Vagina (tissue), 2 donors: Measurements from ENCODE around the gene ITPR1. TPM values are rescaled to one million over a fixed set of nuclear protein-coding genes. Genes with fewer than 3 reads are reported as not detected.

Experiments used
- DNase-seq, 2 donors: peaks; one replicate each; pipeline ENCODE4 v3.0.0-alpha.2; 2017; ENCODE audit errors: extremely low spot score in 2 of 2
- H3K27ac ChIP-seq: fragments of 200-600 bp; sonication (generic); one replicate; pipeline ENCODE4 v1.5.1; 2019
- H3K27me3 ChIP-seq: fragments of 200-600 bp; sonication (generic); one replicate; pipeline ENCODE4 v1.5.1; 2019
- H3K36me3 ChIP-seq, 2 donors: fragments of 200-600 bp; sonication (generic); one replicate each; pipeline ENCODE4 v1.5.1; 2017 to 2019
- H3K4me1 ChIP-seq: fragments of 200-600 bp; sonication (generic); one replicate; pipeline ENCODE4 v1.5.1; 2019
- H3K4me3 ChIP-seq, 2 donors: fragments of 200-600 bp; sonication (generic); 1 replicate in 1 of 2; 2 replicates in 1 of 2; pipeline ENCODE4 v1.5.1; 2016 to 2019
- H3K9me3 ChIP-seq: fragments of 200-600 bp; sonication (generic); one replicate; pipeline ENCODE4 v1.5.1; 2019
- CTCF ChIP-seq, 3 experiments: fragments of 450-650 bp in 2 of 3; fragments of 200-600 bp in 1 of 3; sonication (generic) in 1 of 3; IDR thresholded peaks; one replicate each; pipeline ENCODE4 v1.5.1; 2017 to 2019; ENCODE audit warnings: antibody characterized with exemption in 3 of 3, mild to moderate bottlenecking in 2 of 3, moderate library complexity in 2 of 3
- POLR2A ChIP-seq, 2 donors: fragments of 450-650 bp; IDR thresholded peaks; one replicate each; pipeline ENCODE4 v1.6.1; 2017; ENCODE audit warnings: antibody characterized with exemption in 2 of 2, mild to moderate bottlenecking in 2 of 2, moderate library complexity in 2 of 2
- POLR2AphosphoS5 ChIP-seq, 2 donors: sonication (generic); formaldehyde crosslinking; IDR thresholded peaks; one replicate each; pipeline ENCODE4 v1.9.0; 2017; ENCODE audit warnings: antibody characterized with exemption in 2 of 2, mild to moderate bottlenecking in 2 of 2, low read depth in 1 of 2; ENCODE audit not compliant: insufficient read depth in 1 of 2
- intact Hi-C: fragments of 100-400 bp; cut with DNase I; formaldehyde crosslinking; loops from one replicate; pipeline ENCODE4 v1.15.1; 2023
- total RNA-seq: library from RNA; depleted of rRNA; stranded (reverse); fragments of >200 nt; gene quantifications from one replicate; pipeline ENCODE4 v1.2.3, GENCODE V29; 2016

The ITPR1 gene
- total RNA-seq, 1 donor from 2014 or later: 108 TPM

GRCh38 chr3:4525560-4526223 lies 32.5 kb downstream of the ITPR1 start:
- Histone ChIP-seq H3K36me3 (no peaks in the 10 kb centered on the region), H3K27ac (no peak overlapping the region), H3K4me1 (peaks cover 28% of the 10 kb centered on the region), H3K9me3 (no peaks in the 10 kb centered on the region), H3K27me3 (no peaks in the 10 kb centered on the region), H3K4me3 (no peak overlapping the region)
- no peak for TF ChIP-seq POLR2A (IDR thresholded peaks at IDR 0.05)
- no peak for DNase-seq
- intact Hi-C loops: no loop called here

GRCh38 chr3:4528320-4528719 lies 35.2 kb downstream of the ITPR1 start:
- Histone ChIP-seq H3K36me3 (no peaks in the 10 kb centered on the region), H3K4me1 (peaks cover 44% of the 10 kb centered on the region), H3K9me3 (no peaks in the 10 kb centered on the region), H3K4me3 (no peak overlapping the region), H3K27me3 (no peaks in the 10 kb centered on the region), H3K27ac (no peak overlapping the region)
- no peak for TF ChIP-seq POLR2A (IDR thresholded peaks at IDR 0.05)
- no peak for TF ChIP-seq CTCF (IDR thresholded peaks at IDR 0.05)
- no peak for TF ChIP-seq POLR2AphosphoS5 (IDR thresholded peaks at IDR 0.05; ENCODE audit: insufficient read depth in 1 of 2, low read depth in 1 of 2)
- no peak for DNase-seq
- intact Hi-C loops: no loop called here

GRCh38 chr3:4528819-4529600 lies 35.9 kb downstream of the ITPR1 start:
- intact Hi-C loops: no loop called here
- Histone ChIP-seq H3K9me3 (no peaks in the 10 kb centered on the region), H3K27me3 (no peaks in the 10 kb centered on the region), H3K4me1 (peaks cover 45% of the 10 kb centered on the region), H3K27ac (no peak overlapping the region), H3K36me3 (no peaks in the 10 kb centered on the region), H3K4me3 (no peak overlapping the region)
- TF ChIP-seq POLR2AphosphoS5 (IDR thresholded peaks at IDR 0.05; ENCODE audit: insufficient read depth in 1 of 2, low read depth in 1 of 2) (no peak), POLR2A (IDR thresholded peaks at IDR 0.05) (no peak), CTCF (IDR thresholded peaks at IDR 0.05) (no peak)
- no peak for DNase-seq

- TF ChIP-seq POLR2AphosphoS5 (IDR thresholded peaks at IDR 0.05; ENCODE audit: insufficient read depth in 1 of 2, low read depth in 1 of 2) (no peak), CTCF (IDR thresholded peaks at IDR 0.05) (no peak), POLR2A (IDR thresholded peaks at IDR 0.05) (no peak)
- no peaks in the 10 kb centered on the region for H3K9me3 ChIP-seq
- intact Hi-C loops: no loop called here
- H3K36me3 ChIP-seq: no peaks in the 10 kb centered on the region
- H3K27me3 ChIP-seq: no peaks in the 10 kb centered on the region
- peaks cover 42% of the 10 kb centered on the region for H3K4me1 ChIP-seq
- DNase-seq: no peak
- H3K27ac ChIP-seq: no peak overlapping the region
- H3K4me3 ChIP-seq: no peak overlapping the region
Observed at GRCh38 chr3:4529876-4530588, 36.9 kb downstream of the ITPR1 start.

GRCh38 chr3:4531478-4532025 lies 38.4 kb downstream of the ITPR1 start:
- intact Hi-C loops: no loop called here
- Histone ChIP-seq H3K9me3 (no peaks in the 10 kb centered on the region), H3K27ac (no peak overlapping the region), H3K4me1 (peaks cover 52% of the 10 kb centered on the region), H3K36me3 (no peaks in the 10 kb centered on the region), H3K4me3 (no peak overlapping the region), H3K27me3 (no peaks in the 10 kb centered on the region)
- no peak for TF ChIP-seq CTCF (IDR thresholded peaks at IDR 0.05)
- TF ChIP-seq POLR2AphosphoS5 (IDR thresholded peaks at IDR 0.05; ENCODE audit: insufficient read depth in 1 of 2, low read depth in 1 of 2): no peak
- no peak for TF ChIP-seq POLR2A (IDR thresholded peaks at IDR 0.05)
- no peak for DNase-seq
